GM19455 (cell line): ENCODE results near the gene BEST4.
"Not testable (repeated sequence)": the region's sequence is repeated elsewhere in the genome, so short reads cannot be mapped to it uniquely, and the experiment has no call there.

Source experiments
- ATAC-seq: cut with Tn5 transposase; IDR thresholded peaks from one replicate; pipeline ENCODE4 v1.9.1; 2021; ENCODE audit not compliant: unreplicated experiment

The BEST4 gene

DNA sequence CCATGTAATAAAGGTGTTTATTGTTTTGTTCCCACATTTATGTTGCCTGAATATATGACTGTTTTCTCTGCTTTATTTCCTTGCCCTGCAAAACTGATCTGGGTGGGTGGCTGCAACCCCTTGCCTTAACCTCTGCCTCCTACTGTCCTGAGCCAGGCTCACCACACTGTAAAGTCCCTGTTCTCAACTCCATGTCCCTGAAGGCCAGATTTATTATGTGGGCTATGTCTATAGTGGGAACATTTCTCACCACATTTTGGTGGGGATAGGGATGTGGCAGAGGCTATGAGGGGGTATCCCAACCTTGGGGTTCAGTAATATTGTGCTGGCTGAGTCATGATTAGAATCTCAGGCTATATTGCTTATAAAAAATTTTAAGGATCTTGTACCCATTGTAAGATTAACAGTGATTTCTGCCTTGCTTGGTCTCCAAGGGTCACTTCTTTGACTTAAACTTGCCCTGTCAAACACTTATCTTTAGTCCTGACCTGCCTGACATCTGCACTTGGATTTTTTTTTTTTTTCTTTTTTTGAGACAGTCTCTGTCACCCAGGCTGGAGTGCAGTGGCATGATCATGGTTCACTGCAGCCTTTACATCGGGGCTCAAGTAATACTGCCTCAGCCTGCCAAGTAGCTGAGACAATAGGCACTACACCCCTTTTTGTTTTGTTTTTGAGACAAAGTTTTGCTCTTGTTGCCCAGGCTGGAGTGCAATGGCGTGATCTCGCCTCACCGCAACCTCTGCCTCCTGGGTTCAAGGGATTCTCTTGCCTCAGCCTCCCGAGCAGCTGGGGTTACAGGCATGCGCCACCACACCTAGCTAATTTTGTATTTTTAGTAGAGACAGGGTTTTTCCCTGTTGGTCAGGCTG, 9.0 kb downstream of the BEST4 start:
- no peak for ATAC-seq

DNA sequence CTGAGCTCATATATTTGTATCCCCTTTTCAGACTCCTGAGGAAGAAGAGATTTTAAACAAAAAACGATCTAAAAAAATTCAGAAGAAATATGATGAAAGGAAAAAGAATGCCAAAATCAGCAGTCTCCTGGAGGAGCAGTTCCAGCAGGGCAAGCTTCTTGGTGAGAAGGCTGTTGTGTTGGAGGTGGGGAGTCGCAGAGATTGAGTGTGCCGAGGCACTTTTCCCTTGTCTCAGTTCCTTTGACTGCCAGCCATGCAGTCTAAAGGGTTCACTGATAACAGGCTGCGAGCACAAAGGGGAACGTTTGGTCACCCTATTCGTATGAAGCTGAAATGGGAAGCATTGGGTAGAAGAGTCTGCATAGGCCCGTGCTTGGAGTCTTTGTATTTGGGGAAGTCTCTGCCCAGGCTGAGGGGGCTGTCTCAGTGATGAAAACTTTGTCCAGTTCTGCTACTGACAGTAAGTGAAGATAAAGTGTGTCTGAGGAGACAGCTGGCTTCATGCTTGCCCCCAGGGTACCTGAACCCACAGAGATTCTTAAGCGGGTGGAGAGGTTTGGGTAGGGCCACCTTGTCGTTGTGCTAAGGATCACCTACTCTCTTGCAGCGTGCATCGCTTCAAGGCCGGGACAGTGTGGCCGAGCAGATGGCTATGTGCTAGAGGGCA, 9.9 kb downstream of the BEST4 start:
- no peak for ATAC-seq

DNA sequence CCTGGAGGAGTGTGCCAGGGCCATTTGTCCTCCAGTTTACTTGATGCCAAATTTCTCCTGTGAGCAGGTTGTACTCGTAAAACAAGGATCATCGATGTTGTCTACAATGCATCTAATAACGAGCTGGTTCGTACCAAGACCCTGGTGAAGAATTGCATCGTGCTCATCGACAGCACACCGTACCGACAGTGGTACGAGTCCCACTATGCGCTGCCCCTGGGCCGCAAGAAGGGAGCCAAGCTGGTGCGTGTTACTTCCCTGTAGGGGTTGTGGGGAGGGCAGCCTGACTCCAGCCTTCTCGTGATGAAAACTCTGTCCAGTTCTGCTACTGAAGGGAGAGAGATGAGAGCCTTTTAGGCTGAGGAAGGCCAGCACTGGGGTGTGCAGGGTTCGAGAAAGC, 10.4 kb downstream of the BEST4 start:
- no peak for ATAC-seq

DNA sequence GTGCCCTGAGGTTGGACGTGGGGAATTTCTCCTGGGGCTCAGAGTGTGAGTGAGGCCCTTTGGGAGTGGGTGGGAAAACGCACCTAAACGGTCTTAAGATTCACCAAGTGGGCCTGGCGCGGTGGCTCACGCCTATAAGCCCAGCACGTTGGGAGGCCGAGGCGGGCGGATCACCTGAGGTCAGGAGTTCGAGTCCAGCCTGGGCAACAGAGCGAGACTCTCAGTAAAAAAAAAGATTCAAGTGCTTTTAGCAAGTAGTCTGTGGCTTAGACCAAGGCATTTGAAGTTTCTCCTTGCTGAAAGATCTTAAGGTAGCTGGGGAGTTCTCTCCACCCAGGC, 11.3 kb downstream of the BEST4 start:
- ATAC-seq, result no peak

DNA sequence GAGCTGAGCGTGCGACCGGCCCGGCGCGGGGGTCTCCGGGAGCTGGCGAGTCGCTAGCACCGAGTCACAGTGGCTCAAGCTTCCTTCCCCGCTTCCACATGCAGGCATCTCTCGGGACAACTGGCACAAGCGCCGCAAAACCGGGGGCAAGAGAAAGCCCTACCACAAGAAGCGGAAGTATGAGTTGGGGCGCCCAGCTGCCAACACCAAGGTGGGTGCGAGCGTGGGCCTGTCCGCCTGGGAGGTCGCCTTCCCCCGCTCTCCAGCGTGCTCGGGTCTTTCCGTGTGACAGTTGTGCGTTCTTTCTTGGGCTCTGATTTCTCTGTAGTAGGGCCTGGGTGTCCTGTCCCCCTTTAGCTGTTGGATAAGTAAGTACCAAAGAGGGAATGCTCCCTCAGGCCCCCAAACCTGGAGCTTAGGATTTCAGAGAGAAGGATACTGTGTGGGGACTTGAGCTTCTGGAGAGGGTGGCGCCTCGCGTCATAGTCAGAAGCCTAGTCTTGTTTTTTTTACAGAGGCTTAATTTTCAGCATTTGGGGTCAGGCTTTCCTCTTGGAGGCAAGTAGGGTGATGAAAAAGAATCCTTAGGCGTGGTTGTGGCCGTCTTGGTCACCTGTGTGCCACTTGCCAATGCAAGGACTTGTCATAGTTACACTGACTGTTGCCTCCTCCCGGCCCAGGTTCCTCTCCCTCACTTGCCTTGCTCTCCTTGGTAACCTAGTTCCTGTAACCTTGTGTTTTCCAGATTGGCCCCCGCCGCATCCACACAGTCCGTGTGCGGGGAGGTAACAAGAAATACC, 11.8 kb downstream of the BEST4 start:
- ATAC-seq, result peak; percentile 19

DNA sequence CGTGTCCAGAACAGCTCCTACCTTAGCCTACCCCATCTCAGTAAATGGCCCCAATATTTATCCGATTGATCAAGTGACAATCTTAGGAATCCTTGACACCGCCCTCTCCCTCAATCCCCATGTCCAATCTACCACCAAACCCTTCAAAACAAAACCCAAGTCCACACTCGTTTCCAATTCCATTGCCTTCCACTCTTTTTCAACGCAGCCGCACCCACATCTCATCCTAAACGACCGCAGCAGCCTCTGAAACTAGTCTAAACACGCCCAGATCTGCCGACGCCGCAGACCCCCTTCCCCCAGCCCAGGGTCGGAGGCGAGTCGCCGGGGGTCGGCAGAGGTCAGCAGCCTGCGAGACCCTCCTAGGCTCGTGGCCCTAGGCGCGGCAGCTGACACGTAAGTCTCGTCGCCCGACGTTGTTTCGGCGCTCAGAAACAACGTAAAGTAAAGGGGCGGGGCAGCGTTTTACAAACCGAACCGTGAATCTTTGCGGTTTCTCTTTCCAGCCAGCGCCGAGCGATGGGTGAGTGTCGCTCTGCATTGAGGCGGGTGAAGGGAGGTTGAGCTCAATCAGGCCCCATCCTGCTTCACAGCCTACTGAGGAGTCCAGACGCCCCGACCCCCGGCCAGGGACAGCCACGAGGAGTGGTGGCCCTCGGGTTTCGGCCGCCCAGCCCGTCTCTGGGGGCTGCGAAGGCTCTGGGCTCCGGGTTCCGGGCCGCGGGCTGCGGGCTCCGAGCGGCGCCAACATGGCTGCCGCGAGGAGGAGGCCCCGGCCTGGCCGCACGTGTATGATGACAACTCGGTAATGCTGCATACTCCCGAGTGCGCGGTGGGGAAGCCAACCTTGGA, 12.7 kb downstream of the BEST4 start, which contains the start of gene RPS8:
Gene RPS8 (plus strand): TSS at position 463 of the 852 bp plus-strand sequence. CDS start 57 bp downstream, at position 520.
- ATAC-seq, result peak; percentile 82

DNA sequence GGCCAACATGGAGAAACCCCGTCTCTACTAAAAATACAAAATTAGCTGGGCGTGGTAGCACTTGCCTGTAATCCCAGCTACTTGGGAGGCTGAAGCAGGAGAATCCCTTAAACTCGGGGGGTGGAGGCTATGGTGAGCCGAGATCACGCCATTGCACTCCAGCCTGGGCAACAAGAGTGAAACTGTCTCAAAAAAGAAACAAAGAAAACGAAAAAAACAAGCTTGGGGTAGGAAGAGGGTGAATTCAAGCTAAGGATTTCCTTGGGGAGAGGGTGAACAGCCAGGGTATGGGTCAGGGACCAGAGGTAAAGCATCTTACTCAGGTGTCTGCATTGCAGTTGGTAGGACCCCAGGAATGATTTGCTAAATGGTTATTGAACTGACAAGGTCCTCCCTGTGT, 21.5 kb downstream of the BEST4 start:
- not testable (repeated sequence) for ATAC-seq

DNA sequence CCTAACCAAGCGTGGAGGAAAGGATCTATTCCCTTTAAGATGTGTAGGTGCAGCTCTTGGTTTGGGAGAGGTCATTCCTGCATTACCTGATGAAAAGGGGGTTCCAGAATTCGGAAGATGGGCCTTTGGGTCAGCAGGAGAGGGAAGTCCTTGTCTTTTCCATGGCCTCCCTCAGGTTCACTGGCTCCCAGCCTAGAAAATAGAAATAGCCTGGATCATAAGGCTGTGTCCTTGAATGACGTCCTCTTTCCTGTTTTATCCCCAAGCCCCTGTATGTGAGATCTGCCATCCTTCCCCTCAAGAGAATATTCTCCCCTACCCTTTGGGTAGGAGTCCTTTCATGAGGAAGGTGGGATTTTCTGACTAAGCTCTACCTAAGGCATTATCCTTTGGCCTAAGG, 27.1 kb downstream of the BEST4 start:
- ATAC-seq, result no peak

DNA sequence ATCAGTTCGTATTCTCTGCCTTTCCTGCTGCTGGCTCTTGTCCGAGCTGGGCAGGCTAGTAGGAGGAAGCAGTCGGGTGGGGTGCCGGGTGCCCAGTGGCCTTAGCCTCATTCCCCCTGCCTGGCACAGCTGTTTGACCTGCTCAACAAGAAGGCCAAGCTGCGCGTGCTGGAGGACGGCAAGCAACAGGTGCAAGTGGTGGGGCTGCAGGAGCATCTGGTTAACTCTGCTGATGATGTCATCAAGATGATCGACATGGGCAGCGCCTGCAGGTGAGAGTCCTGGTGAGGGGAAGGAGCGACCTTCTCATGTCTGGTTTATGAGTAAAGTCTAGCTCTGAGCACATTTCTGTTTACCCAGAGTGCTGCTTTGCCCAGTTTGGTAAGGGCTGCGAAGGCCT, 28.9 kb downstream of the BEST4 start:
- no peak for ATAC-seq

DNA sequence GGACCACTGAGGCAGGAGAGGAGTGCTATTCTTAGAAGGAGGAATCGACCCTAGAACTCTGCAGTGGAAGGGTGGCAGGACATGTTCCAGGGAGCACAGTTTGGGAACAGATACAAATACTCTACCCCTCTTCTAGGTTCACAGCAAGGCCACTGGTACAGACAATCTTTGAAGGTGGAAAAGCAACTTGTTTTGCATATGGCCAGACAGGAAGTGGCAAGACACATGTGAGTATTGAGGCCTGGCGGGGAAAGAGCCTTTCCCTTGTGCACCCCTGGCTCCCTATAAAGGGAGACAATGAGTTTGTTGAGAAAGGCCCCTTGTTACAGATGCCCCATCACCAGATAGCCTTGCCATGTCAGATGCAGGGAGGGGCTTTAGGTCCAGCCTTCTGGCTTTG, 30.6 kb downstream of the BEST4 start:
- ATAC-seq, result no peak

DNA sequence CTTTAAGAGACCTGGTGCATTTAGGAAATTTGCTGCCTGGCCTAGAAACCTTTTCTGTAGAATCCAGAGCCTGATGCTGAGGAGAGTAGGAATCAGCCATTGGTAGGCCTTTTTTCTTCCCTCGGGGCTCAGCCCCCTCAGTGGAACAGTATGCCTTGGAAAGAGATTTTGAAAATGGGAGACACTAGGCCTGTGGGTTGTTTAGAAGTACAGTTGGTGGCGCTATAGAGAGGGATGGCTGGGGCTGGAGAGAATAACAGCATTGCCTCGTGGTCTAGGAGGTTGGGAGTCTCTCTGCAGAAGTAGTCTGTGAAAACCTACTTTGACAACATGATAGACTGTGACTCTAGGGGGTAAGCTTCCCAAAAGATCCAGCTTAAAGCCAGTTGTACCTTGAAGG, 40.1 kb downstream of the BEST4 start:
- no peak for ATAC-seq

DNA sequence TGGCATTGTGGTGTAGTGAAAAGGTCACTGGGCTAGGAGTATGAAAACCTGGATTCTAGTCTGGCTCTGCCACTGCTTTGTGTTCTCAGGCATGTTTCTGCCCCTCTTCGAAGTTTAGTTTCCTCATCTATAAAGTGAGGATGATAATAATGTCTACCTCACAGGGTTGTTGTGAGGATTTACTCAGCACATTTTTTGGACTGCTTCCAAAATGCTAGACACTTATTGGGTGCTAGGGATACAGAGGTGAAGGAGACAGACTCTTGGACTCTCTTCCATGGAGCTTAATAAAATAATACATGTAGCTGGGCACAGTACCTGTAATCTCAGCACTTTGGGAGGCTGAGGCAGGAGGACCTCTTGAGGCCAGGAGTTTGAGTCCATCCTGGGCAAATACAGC, 44.8 kb downstream of the BEST4 start:
- no peak for ATAC-seq

DNA sequence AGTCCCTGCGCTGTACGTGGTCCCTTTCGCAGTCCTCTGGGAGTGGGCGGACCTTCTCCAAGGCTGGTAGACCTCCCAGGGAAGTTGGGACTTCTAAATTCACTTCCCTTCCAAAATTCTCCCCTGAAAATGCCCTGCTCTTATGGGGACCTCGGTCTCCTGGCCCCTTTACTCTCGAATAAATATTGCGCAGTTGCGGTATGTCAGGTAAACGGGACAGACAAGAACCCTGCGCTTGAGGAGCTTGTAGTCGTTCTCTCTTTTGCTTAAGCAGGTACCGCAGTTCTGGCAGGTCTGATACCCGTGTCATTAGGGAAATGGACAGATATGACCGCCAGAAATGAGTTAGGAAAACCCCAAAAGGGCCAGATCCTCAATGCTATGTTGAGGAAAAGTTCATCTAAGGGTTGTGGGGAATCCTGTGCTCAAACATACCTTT, 47.8 kb downstream of the BEST4 start:
- ATAC-seq, result no peak

DNA sequence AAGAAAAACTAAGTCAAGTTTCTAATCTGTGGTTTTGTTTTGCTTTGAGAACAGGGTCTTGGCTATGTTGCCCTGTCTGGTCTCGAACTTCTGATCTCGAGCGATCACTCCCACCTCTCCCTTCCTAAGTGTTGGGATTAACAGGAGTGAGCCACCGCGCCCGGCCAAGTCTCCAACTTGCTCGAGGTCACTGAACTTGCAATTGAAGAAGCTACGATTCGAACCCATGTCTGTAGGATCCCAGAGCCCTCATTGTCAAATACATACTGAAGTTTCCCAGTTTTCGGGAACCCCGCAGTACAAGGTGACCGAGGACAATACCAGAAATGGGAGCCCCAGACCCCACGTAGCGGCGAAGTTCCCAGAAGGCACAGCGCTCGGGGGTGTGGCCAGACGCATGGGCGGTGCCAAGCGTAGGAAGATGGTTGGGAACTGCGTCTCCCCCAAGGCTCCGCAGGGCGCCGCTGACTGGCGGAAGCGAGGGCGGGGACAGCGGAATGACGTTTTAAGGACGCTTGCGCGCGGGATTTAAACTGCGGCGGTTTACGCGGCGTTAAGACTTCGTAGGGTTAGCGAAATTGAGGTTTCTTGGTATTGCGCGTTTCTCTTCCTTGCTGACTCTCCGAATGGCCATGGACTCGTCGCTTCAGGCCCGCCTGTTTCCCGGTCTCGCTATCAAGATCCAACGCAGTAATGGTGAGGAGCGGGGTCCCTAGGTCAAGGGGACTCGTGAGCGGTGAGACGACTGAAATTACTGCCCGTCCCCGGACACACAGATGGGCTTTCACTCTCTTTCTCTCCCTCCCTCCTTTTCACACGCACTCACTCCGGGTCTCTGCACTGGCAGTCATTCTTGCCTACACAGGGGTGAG, 48.4 kb downstream of the BEST4 start, which contains the start of gene KIF2C:
Gene KIF2C (plus strand): TSS at position 531 of the 872 bp plus-strand sequence. CDS start 96 bp downstream, at position 627.
- ATAC-seq, result peak; percentile 96

DNA sequence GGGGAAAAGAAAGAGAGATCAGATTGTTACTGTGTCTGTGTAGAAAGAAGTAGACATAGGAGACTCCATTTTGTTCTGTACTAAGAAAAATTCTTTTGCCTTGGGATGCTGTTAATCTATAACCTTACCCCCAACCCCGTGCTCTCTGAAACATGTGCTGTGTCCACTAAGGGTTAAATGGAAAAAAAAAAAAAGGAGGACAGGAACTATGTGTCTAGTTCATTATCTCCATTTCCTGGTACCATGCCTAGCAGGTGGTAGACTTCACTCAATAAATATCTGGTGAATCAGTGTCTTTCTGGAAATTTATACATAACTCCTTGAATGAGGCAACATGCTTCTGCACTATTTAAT, 49.0 kb downstream of the BEST4 start:
- not testable (repeated sequence) for ATAC-seq

DNA sequence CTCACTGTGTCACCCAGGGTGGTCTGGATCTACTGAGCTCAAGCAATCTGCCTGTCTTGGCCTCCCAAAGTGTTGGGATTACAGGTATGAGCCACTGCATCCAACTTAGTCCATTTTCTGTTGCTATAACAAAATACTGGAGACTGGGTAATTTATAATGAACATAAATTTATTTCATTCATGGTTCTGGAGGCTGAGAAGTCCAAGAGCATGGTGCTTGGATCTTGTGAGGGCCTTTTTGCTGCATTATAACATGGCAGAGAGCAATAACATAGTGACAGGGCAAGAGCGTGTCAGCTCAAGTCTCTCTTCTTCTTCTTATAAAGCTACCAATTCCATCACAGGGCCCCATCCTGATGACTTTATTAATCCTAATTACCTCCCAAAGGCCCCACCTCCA, 52.0 kb downstream of the BEST4 start:
- ATAC-seq, result no peak

DNA sequence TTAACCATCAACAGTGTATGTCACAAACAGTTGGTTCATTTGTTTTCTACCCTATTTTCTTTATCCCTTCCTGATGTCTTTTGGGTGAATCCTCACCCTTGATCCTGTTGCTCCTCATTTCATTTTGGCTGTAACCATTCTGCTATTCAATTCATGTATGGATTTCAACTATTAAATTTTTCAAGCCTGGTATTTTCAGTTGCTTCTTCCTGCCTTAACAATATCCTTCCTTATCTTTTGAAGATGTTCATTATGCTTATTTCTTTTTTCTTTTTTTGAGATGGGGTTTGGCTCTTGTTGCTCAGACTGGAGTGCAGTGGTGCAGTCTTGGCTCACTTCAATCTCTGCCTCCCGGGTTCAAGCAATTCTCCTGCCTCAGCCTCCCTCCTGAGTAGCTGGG, 54.2 kb downstream of the BEST4 start:
- ATAC-seq, result no peak
